Measurements from ENCODE around the gene BEND3. TPM values are rescaled to one million over a fixed set of nuclear protein-coding genes. Genes with fewer than 3 reads are reported as not detected.
"Not testable (repeated sequence)": the region's sequence is repeated elsewhere in the genome, so short reads cannot be mapped to it uniquely, and the experiment has no call there.

Gene BEND3
- total RNA-seq, 1 experiment from 2014 or later, result 7.7 TPM

- no peak for DNase-seq
- Histone ChIP-seq H3K27me3 (ENCODE audit: low read length) (no peaks in the 10 kb centered on the region; the same call in 1 of the 2 replicates), H3K36me3 (ENCODE audit: insufficient read depth, low read length) (no peaks in the 10 kb centered on the region), H3K79me2 (ENCODE audit: low read length) (no peaks in the 10 kb centered on the region), H2AFZ (ENCODE audit: low read length) (no peak overlapping the region), H3K4me2 (ENCODE audit: low read depth, low read length, poor library complexity, severe bottlenecking) (no peak overlapping the region), H3K9ac (ENCODE audit: low read length) (no peak overlapping the region), H3K4me1 (ENCODE audit: low read length) (peaks cover 24% of the 10 kb centered on the region), H3K4me3 (ENCODE audit: low read length) (no peak overlapping the region), H3K9me2 (replicated peaks; ENCODE audit: insufficient read depth, low read length) (no peaks in the 10 kb centered on the region), H3K9me3 (ENCODE audit: low read length) (no peaks in the 10 kb centered on the region), H3K27ac (ENCODE audit: low read length) (no peak overlapping the region), H4K20me1 (ENCODE audit: insufficient read depth, low read depth, low read length) (no peaks in the 10 kb centered on the region)
Observed at GRCh38 chr6:107125771-107126170, 10.5 kb upstream of the BEND3 start.

DNA sequence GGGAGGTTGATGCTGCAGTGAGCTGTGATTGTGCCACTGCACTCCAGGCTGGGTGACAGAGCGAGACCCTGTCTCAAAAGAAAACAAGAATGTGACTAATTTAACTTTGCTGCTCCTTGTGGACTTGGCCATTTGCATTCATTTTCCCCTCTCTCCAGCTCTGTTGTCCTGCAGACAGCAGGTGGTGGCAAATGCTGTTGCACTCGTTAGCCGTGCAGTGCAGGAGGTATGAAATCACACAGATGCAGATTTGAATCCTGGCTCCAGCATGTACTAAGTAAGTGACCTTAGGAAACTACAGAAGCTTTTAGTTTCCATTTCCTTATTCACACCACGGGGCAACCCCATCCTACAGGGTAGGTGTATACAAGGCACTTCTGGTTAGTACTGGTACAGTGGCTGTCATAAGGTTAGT is 9.6 kb upstream of the BEND3 start:
- H4K20me1 ChIP-seq (ENCODE audit: insufficient read depth, low read depth, low read length), result no peaks in the 10 kb centered on the region
- H3K27me3 ChIP-seq (ENCODE audit: low read length), result no peaks in the 10 kb centered on the region; the same call in 1 of the 2 replicates
- no peaks in the 10 kb centered on the region for H3K36me3 ChIP-seq (ENCODE audit: insufficient read depth, low read length)
- no peak overlapping the region for H3K27ac ChIP-seq (ENCODE audit: low read length)
- peak overlapping the region; percentile 46 for H3K4me2 ChIP-seq (ENCODE audit: low read depth, low read length, poor library complexity, severe bottlenecking)
- no peak overlapping the region for H3K9ac ChIP-seq (ENCODE audit: low read length)
- H3K4me1 ChIP-seq (ENCODE audit: low read length), result peaks cover 24% of the 10 kb centered on the region
- peak overlapping the region; percentile 21; the same call in 1 of the 2 replicates for H2AFZ ChIP-seq (ENCODE audit: low read length)
- peak; percentile 54 for DNase-seq
- no peaks in the 10 kb centered on the region for H3K9me3 ChIP-seq (ENCODE audit: low read length)
- H3K9me2 ChIP-seq (replicated peaks; ENCODE audit: insufficient read depth, low read length), result no peaks in the 10 kb centered on the region
- H3K79me2 ChIP-seq (ENCODE audit: low read length), result no peaks in the 10 kb centered on the region
- H3K4me3 ChIP-seq (ENCODE audit: low read length), result peak overlapping the region; percentile 32; the same call in 1 of the 2 replicates

DNA sequence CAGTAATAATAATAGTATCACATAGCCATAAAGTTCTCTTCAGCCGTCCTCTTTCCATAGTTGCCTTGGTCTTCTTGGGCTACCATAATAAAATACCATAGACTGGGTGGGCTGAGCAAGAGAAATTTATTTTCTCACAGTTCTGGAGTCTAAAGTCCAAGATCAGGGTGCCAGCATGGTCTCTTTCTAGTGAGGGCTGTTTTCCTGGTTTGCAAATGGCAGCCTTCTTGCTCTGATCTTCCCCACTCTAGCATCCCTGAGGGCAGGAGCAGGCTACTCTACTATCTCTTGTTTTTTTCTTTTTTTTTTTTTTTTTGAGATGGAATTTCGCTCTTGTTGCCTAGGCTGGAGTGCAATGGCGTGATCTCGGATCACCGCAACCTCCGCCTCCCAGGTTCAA is 8.2 kb upstream of the BEND3 start:
- Histone ChIP-seq H3K9me2 (replicated peaks; ENCODE audit: insufficient read depth, low read length) (no peaks in the 10 kb centered on the region), H3K9me3 (ENCODE audit: low read length) (no peaks in the 10 kb centered on the region), H3K27ac (ENCODE audit: low read length) (no peak overlapping the region), H2AFZ (ENCODE audit: low read length) (no peak overlapping the region), H3K4me1 (ENCODE audit: low read length) (peaks cover 26% of the 10 kb centered on the region), H3K9ac (ENCODE audit: low read length) (no peak overlapping the region), H3K4me3 (ENCODE audit: low read length) (no peak overlapping the region), H3K27me3 (ENCODE audit: low read length) (no peaks in the 10 kb centered on the region), H4K20me1 (ENCODE audit: insufficient read depth, low read depth, low read length) (no peaks in the 10 kb centered on the region), H3K36me3 (ENCODE audit: insufficient read depth, low read length) (no peaks in the 10 kb centered on the region), H3K79me2 (ENCODE audit: low read length) (no peaks in the 10 kb centered on the region), H3K4me2 (ENCODE audit: low read depth, low read length, poor library complexity, severe bottlenecking) (no peak overlapping the region)
- no peak for DNase-seq

DNA sequence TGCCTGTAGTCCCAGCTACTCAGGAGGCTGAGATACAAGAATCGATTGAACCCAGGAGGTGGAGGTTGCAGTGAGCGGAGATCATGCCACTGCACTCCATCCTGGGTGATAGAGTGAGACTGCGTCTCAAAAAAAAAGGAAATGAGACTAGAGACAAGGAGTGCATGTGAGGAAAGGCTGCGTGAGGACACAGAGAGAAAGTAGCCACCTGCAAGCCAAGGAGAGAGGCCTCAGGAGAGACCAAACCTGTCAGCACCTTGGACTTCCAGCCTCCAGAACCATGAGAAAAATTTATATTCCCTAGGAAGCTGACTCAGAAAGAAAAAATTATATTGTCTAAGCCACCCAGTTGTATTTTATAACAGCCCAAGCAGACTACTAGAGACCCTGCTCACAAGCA is 7.4 kb upstream of the BEND3 start:
- Histone ChIP-seq H3K9me2 (replicated peaks; ENCODE audit: insufficient read depth, low read length) (no peaks in the 10 kb centered on the region), H3K9me3 (ENCODE audit: low read length) (no peaks in the 10 kb centered on the region), H3K4me1 (ENCODE audit: low read length) (peaks cover 32% of the 10 kb centered on the region), H3K27me3 (ENCODE audit: low read length) (no peaks in the 10 kb centered on the region), H2AFZ (ENCODE audit: low read length) (no peak overlapping the region), H3K9ac (ENCODE audit: low read length) (no peak overlapping the region), H3K36me3 (ENCODE audit: insufficient read depth, low read length) (no peaks in the 10 kb centered on the region), H3K27ac (ENCODE audit: low read length) (no peak overlapping the region), H3K4me3 (ENCODE audit: low read length) (no peak overlapping the region), H3K4me2 (ENCODE audit: low read depth, low read length, poor library complexity, severe bottlenecking) (no peak overlapping the region), H3K79me2 (ENCODE audit: low read length) (no peaks in the 10 kb centered on the region), H4K20me1 (ENCODE audit: insufficient read depth, low read depth, low read length) (no peaks in the 10 kb centered on the region)
- no peak for DNase-seq

GRCh38 chr6:107121964-107122495 is 6.7 kb upstream of the BEND3 start:
- Histone ChIP-seq H3K79me2 (ENCODE audit: low read length) (no peaks in the 10 kb centered on the region), H4K20me1 (ENCODE audit: insufficient read depth, low read depth, low read length) (no peaks in the 10 kb centered on the region), H3K9me3 (ENCODE audit: low read length) (no peaks in the 10 kb centered on the region), H3K4me3 (ENCODE audit: low read length) (no peak overlapping the region), H3K27me3 (ENCODE audit: low read length) (no peaks in the 10 kb centered on the region), H2AFZ (ENCODE audit: low read length) (no peak overlapping the region), H3K27ac (ENCODE audit: low read length) (no peak overlapping the region), H3K36me3 (ENCODE audit: insufficient read depth, low read length) (no peaks in the 10 kb centered on the region), H3K9ac (ENCODE audit: low read length) (no peak overlapping the region), H3K4me1 (ENCODE audit: low read length) (peaks cover 39% of the 10 kb centered on the region), H3K9me2 (replicated peaks; ENCODE audit: insufficient read depth, low read length) (no peaks in the 10 kb centered on the region), H3K4me2 (ENCODE audit: low read depth, low read length, poor library complexity, severe bottlenecking) (no peak overlapping the region)
- DNase-seq, result no peak

DNA sequence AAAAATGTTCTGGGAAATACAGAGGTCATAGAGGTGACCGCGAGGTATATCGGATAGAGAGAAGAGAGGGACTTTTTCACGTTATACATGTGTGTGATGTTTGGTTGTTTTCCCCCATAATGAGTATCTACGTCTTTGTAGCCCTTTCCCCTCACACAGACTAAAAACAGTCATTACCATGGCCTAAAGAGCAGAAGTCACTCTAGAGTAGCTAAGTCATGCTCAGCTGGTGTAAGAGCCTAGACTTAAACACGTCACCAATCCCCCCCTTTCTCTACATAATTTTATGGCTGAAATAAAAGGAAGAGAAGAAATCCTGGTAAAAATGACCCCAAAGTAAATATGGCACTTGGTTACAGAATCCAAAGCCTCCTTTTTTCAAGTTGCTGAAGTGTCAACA is 6.0 kb upstream of the BEND3 start:
- Histone ChIP-seq H2AFZ (ENCODE audit: low read length) (no peak overlapping the region), H3K36me3 (ENCODE audit: insufficient read depth, low read length) (no peaks in the 10 kb centered on the region), H3K4me3 (ENCODE audit: low read length) (no peak overlapping the region), H3K27me3 (ENCODE audit: low read length) (no peaks in the 10 kb centered on the region), H3K4me2 (ENCODE audit: low read depth, low read length, poor library complexity, severe bottlenecking) (no peak overlapping the region), H3K27ac (ENCODE audit: low read length) (no peak overlapping the region), H3K9me3 (ENCODE audit: low read length) (no peaks in the 10 kb centered on the region), H4K20me1 (ENCODE audit: insufficient read depth, low read depth, low read length) (no peaks in the 10 kb centered on the region), H3K4me1 (ENCODE audit: low read length) (peaks cover 47% of the 10 kb centered on the region), H3K79me2 (ENCODE audit: low read length) (no peaks in the 10 kb centered on the region), H3K9me2 (replicated peaks; ENCODE audit: insufficient read depth, low read length) (no peaks in the 10 kb centered on the region), H3K9ac (ENCODE audit: low read length) (no peak overlapping the region)
- peak; percentile 14 for DNase-seq

- Histone ChIP-seq H3K4me1 (ENCODE audit: low read length) (peaks cover 48% of the 10 kb centered on the region), H3K36me3 (ENCODE audit: insufficient read depth, low read length) (no peaks in the 10 kb centered on the region), H3K9ac (ENCODE audit: low read length) (no peak overlapping the region), H4K20me1 (ENCODE audit: insufficient read depth, low read depth, low read length) (no peaks in the 10 kb centered on the region), H3K9me3 (ENCODE audit: low read length) (no peaks in the 10 kb centered on the region), H3K79me2 (ENCODE audit: low read length) (no peaks in the 10 kb centered on the region), H3K27me3 (ENCODE audit: low read length) (no peaks in the 10 kb centered on the region), H2AFZ (ENCODE audit: low read length) (no peak overlapping the region), H3K4me3 (ENCODE audit: low read length) (no peak overlapping the region), H3K27ac (ENCODE audit: low read length) (no peak overlapping the region), H3K9me2 (replicated peaks; ENCODE audit: insufficient read depth, low read length) (no peaks in the 10 kb centered on the region), H3K4me2 (ENCODE audit: low read depth, low read length, poor library complexity, severe bottlenecking) (no peak overlapping the region)
- DNase-seq, result no peak
Observed at GRCh38 chr6:107120404-107120803, 5.1 kb upstream of the BEND3 start.

DNA sequence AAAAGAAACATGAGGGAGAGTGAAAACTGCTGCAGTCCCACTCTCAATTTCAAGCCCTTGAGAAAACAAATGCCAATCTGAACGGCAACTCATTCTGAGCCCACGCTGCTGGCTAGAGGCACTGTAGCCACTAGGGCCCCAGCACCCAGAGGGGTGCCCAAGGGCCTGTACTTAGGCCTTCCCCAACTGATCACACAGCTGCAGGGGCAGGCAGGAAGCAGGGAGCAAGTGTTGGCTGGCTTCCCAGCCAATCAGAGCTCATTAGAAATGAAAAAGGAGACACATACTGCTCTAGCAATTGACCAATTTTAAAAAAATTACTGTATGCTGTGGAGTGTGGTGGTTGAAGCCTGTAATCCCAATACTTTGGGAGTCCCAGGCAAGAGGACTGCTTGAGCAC is 3.7 kb upstream of the BEND3 start:
- H3K79me2 ChIP-seq (ENCODE audit: low read length), result peaks cover under 1% of the 10 kb centered on the region
- no peak overlapping the region for H2AFZ ChIP-seq (ENCODE audit: low read length)
- H3K36me3 ChIP-seq (ENCODE audit: insufficient read depth, low read length), result no peaks in the 10 kb centered on the region
- no peak overlapping the region for H3K27ac ChIP-seq (ENCODE audit: low read length)
- DNase-seq, result peak; percentile 59
- no peak overlapping the region for H3K4me3 ChIP-seq (ENCODE audit: low read length)
- no peak overlapping the region for H3K4me2 ChIP-seq (ENCODE audit: low read depth, low read length, poor library complexity, severe bottlenecking)
- H3K27me3 ChIP-seq (ENCODE audit: low read length), result no peaks in the 10 kb centered on the region
- H3K9ac ChIP-seq (ENCODE audit: low read length), result no peak overlapping the region
- H3K9me2 ChIP-seq (replicated peaks; ENCODE audit: insufficient read depth, low read length), result no peaks in the 10 kb centered on the region
- peaks cover 38% of the 10 kb centered on the region for H3K4me1 ChIP-seq (ENCODE audit: low read length)
- no peaks in the 10 kb centered on the region for H4K20me1 ChIP-seq (ENCODE audit: insufficient read depth, low read depth, low read length)
- H3K9me3 ChIP-seq (ENCODE audit: low read length), result no peaks in the 10 kb centered on the region

DNA sequence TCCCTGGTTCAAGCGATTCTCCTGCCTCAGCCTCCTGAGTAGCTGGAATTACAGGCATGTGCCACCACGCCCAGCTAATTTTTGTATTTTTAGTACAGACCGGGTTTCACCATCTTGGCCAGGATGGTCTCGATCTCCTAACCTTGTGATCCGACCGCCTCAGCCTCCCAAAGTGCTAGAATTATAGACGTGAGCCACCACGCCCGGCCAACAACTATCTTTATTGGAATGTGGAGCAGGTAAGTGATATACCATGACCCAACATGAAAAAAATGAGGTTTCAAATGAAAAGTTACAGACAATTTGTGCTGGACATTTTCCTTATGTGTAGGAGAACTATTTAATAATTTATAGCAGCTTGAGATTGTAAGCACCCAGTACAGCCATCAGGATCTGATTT is 3.2 kb upstream of the BEND3 start:
- H3K27me3 ChIP-seq (ENCODE audit: low read length); H3K9me3 ChIP-seq (ENCODE audit: low read length); H2AFZ ChIP-seq (ENCODE audit: low read length); H3K9ac ChIP-seq (ENCODE audit: low read length); H3K4me3 ChIP-seq (ENCODE audit: low read length); DNase-seq; H3K27ac ChIP-seq (ENCODE audit: low read length); H3K36me3 ChIP-seq (ENCODE audit: insufficient read depth, low read length); H3K9me2 ChIP-seq (replicated peaks; ENCODE audit: insufficient read depth, low read length); H3K4me2 ChIP-seq (ENCODE audit: low read depth, low read length, poor library complexity, severe bottlenecking); H3K79me2 ChIP-seq (ENCODE audit: low read length); H4K20me1 ChIP-seq (ENCODE audit: insufficient read depth, low read depth, low read length): not testable (repeated sequence)
- H3K4me1 ChIP-seq (ENCODE audit: low read length), result peaks cover 42% of the 10 kb centered on the region

Measured in Karpas-422 (cell line).